ENCODE measurements around the gene DAND5.
"Not testable (repeated sequence)": the region's sequence is repeated elsewhere in the genome, so short reads cannot be mapped to it uniquely, and the experiment has no call there.

The DAND5 gene

DNA sequence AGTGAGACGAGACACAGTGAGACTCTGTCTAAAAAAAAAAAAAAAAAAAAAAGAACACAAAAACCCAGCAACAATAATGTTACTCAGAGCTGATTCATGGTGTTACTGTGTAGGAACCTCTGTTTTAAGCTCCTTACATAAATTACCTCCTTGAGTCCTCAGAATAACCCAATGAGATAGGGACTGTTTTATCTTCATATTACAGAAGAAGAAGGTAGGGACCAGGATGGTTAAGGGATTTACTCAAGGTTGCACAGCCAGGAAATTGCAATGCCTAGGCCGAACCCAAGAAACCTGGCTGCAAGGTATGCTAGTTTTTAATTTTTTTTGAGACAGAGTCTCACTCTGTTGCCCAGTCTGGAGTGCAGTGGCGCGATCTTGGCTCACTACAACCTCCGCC, 1.5 kb upstream of the DAND5 start:
- H3K4me1 ChIP-seq: peaks cover 3% of the 10 kb centered on the region
- DNase-seq (ENCODE audit: low spot score in 2 of 2): no peak
- H3K9me3 ChIP-seq: no peaks in the 10 kb centered on the region
- H3K36me3 ChIP-seq (replicated peaks): no peaks in the 10 kb centered on the region
- no peaks in the 10 kb centered on the region for H3K27me3 ChIP-seq (ENCODE audit: low read depth)
- in situ Hi-C loops (cut with MboI; ENCODE audit: low sequenced_read_pairs): no loop called here
- H3K4me3 ChIP-seq: no peak overlapping the region

DNA sequence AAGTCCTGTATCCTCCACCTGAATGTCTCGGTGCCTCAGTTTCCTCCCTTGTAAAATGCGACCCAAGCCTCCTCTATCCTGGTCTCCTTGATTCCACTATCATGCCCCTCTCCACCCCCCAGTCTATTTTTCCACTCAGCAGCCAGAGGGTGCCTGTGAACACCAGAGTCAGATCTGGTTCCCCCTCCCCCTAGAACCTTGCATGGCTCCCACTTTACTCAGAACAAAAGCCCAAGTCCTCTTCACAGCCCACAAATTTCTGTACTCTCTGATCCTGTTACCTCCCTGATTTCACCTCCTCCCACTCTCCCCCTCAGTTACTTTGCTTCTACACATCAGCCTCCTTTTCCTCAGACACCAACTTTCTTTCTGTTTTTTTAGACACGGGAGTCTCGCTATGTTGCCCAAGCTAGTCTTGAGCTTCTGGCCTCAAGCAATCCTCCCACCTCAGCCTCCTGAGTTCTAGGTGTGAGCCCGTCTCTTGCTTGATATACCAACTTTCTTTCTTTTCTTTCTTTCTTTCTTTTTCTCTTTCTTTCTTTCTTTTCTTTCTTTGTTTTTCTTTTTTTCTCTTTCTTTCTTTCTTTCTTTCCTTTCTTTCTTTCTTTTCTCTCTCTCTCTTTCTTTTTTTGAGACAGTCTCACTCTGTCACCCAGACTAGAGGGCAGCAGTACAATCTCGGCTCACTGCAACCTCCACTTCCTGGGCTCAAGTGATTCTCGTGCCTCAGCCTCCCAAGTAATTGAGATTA, 869 bp downstream of the DAND5 start:
- no peak for DNase-seq (ENCODE audit: low spot score in 2 of 2)
- Histone ChIP-seq H3K4me1 (peaks cover 3% of the 10 kb centered on the region), H3K4me3 (no peak overlapping the region), H3K9me3 (no peaks in the 10 kb centered on the region), H3K27me3 (ENCODE audit: low read depth) (no peaks in the 10 kb centered on the region), H3K36me3 (replicated peaks) (no peaks in the 10 kb centered on the region)
- in situ Hi-C loops (cut with MboI; ENCODE audit: low sequenced_read_pairs): loop anchor here (10.0 kb wide), 1 partner anchor 295 kb away; no protein-coding TSS in a partner anchor

DNA sequence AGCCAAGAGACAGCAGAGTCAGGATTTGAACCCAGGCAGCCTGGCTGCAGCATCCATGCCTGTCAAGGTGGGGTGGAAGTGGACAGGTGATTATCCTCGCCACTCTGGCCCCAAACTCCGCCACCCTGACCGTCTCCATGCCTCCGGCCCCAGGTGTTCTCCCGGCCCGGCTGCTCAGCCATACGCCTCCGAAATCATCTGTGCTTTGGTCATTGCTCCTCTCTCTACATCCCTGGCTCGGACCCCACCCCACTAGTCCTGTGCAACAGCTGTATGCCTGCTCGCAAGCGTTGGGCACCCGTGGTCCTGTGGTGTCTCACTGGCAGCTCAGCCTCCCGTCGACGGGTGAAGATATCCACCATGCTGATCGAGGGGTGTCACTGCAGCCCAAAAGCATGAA, 3.9 kb downstream of the DAND5 start:
- Histone ChIP-seq H3K27me3 (ENCODE audit: low read depth) (no peaks in the 10 kb centered on the region), H3K36me3 (replicated peaks) (no peaks in the 10 kb centered on the region), H3K4me3 (no peak overlapping the region), H3K4me1 (no peaks in the 10 kb centered on the region), H3K9me3 (no peaks in the 10 kb centered on the region)
- no peak for DNase-seq (ENCODE audit: low spot score in 2 of 2)
- in situ Hi-C loops (cut with MboI; ENCODE audit: low sequenced_read_pairs): loop anchor here (10.0 kb wide), 1 partner anchor 292 kb away; no protein-coding TSS in a partner anchor

DNA sequence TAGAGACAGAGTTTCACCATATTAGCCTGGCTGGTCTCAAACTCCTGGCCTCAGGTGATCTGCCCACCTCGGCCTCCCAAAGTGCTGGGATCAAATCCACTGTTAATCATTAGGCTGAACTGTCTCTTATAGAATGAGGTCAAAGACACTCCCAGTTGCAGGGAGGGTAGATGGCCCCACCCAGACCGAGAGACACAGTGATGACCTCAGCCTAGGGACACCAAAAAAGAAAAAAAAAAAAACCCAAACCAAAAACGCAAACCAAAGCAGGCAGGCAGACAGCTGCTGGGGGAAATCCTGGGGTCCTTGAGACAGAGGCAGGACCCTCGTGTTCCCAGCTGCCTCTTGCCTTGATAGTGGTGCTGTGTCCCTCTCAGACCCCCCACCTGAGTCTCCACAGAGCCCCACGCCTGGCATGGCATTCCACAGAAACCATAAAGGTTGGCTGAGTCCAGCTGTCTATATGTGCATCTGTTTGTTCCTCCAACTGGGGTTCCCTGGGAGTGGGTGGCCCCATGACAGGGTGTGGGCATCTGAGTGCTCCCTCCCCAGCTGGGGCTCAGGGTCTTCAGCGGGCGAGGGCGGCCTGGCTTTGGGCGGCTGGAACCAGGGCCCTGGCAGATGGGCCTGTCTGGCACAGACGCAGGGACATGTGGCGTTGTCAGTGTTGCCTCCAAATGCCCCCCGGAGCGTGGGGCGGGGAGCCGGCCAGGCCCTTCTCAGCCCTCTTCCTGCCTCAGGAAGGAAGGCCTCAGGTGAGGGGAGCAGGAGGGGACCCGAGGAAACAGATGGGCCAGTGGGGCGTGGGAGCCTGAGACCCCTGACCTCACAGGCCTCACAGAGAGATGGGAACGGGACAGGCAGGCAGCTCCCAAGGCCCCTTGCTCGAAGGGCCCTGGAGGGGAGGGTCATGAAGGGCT, 5.2 kb downstream of the DAND5 start:
- H3K36me3 ChIP-seq (replicated peaks): no peaks in the 10 kb centered on the region
- H3K4me1 ChIP-seq: no peaks in the 10 kb centered on the region
- in situ Hi-C loops (cut with MboI; ENCODE audit: low sequenced_read_pairs): loop anchor here (5.0 to 25.0 kb wide), 3 partner anchors 118 to 613 kb away; no protein-coding TSS in a partner anchor
- H3K9me3 ChIP-seq: no peaks in the 10 kb centered on the region
- no peak for DNase-seq (ENCODE audit: low spot score in 2 of 2)
- no peaks in the 10 kb centered on the region for H3K27me3 ChIP-seq (ENCODE audit: low read depth)
- H3K4me3 ChIP-seq: no peak overlapping the region

DNA sequence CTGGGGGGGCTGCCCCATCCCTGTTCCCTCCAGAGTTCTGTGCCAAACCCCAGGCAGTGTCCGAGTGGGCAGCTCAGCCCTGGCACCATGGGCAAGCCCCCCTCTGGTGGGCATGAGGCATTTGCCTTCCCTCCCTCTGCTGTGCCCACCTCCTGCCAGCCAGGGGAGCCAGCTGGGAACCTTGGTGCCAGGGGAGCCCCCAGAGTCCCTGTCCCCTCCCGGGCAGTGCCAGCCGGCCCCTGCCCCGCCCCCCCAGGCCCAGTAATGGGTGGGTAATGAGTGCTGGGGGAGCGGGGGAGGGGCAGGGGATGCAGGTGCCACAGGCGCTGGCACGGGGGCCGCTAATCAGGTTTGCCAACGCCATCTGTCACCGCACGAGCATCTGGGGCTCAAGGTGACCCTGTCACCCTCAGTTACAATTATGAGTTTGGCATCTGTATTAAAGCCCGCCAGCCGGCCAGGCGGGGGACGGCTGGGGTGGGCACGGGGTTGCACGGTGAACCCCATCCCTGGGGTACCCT, 5.9 kb downstream of the DAND5 start:
- DNase-seq (ENCODE audit: low spot score in 2 of 2): no peak
- H3K27me3 ChIP-seq (ENCODE audit: low read depth): no peaks in the 10 kb centered on the region
- no peaks in the 10 kb centered on the region for H3K4me1 ChIP-seq
- no peaks in the 10 kb centered on the region for H3K36me3 ChIP-seq (replicated peaks)
- H3K9me3 ChIP-seq: no peaks in the 10 kb centered on the region
- in situ Hi-C loops (cut with MboI; ENCODE audit: low sequenced_read_pairs): loop anchor here (5.0 to 25.0 kb wide), 3 partner anchors 117 to 612 kb away; no protein-coding TSS in a partner anchor
- no peak overlapping the region for H3K4me3 ChIP-seq

DNA sequence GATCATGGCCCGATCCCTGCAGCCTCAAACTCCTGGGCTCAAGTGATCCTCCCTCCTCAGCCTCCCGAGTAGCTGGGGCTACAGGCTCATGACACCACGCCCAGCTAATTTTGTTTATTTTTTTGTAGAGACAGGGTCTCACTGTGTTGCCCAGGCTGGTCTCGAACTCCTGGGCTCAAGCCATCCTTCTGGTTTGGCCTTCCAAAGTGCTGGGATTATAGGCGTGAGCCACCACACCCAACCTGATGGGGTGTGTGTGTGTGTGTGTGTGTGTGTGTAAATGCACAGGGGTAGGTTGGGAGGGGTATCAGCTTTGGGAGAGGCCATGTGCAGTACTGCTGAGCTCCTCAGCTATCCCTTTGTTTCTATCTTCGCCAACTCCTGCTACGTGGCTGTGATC, 6.7 kb downstream of the DAND5 start:
- H3K4me1 ChIP-seq; H3K27me3 ChIP-seq (ENCODE audit: low read depth); DNase-seq (ENCODE audit: low spot score in 2 of 2); H3K4me3 ChIP-seq; H3K36me3 ChIP-seq (replicated peaks); H3K9me3 ChIP-seq: not testable (repeated sequence)
- in situ Hi-C loops (cut with MboI; ENCODE audit: low sequenced_read_pairs): loop anchor here (5.0 to 25.0 kb wide), 3 partner anchors 116 to 611 kb away; no protein-coding TSS in a partner anchor

DNA sequence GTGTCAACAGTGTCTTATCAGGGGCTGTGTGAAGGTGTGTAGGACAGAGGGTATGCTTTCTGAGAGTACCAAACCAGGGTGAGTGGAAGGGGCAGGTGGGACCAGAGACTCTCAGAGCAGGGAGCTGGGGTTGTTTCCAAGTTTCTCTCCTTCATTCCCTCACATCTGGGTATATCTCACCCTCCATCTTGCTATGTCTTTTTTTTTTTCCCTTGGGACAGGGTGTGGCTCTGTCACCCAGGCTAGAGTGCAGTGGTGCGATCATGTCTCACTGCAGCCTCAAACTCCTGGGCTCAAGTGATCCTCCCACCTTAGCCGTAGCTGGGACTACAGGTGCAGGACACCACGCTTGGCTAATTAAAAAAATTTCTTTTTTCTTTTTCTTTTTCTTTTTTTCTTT, 10.6 kb downstream of the DAND5 start:
- Histone ChIP-seq H3K27me3 (ENCODE audit: low read depth) (no peaks in the 10 kb centered on the region), H3K36me3 (replicated peaks) (no peaks in the 10 kb centered on the region), H3K4me1 (peaks cover 5% of the 10 kb centered on the region; the same call in 1 of the 2 replicates), H3K9me3 (no peaks in the 10 kb centered on the region), H3K4me3 (no peak overlapping the region)
- in situ Hi-C loops (cut with MboI; ENCODE audit: low sequenced_read_pairs): loop anchor here (5.0 to 25.0 kb wide), 3 partner anchors 112 to 607 kb away; no protein-coding TSS in a partner anchor
- no peak for DNase-seq (ENCODE audit: low spot score in 2 of 2)

DNA sequence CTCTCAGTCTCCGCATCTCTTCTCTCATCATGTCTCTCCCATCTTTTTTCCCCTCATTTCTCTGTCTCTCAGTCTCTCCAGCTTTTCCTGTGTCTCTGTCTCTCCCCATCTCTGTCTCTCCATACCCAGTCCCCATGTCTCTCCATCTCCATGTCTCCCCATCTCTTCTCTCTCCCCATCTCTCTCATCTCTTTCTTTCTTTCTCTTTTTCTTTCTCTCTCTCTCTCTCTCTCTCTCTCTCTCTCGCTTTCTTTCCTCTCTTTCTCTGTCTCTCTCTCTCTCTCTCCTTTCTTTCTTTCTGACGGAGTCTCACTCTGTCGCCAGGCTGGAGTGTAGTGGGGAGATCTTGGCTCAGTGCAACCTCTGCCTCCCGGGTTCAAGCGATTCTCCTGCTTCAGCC, 13.3 kb downstream of the DAND5 start:
- Histone ChIP-seq H3K36me3 (replicated peaks) (no peaks in the 10 kb centered on the region), H3K9me3 (no peaks in the 10 kb centered on the region), H3K4me3 (no peak overlapping the region), H3K27me3 (ENCODE audit: low read depth) (no peaks in the 10 kb centered on the region), H3K4me1 (peaks cover 5% of the 10 kb centered on the region; the same call in 1 of the 2 replicates)
- in situ Hi-C loops (cut with MboI; ENCODE audit: low sequenced_read_pairs): loop anchor here (25.0 kb wide), 1 partner anchor 605 kb away; no protein-coding TSS in a partner anchor
- DNase-seq (ENCODE audit: low spot score in 2 of 2): no peak

DNA sequence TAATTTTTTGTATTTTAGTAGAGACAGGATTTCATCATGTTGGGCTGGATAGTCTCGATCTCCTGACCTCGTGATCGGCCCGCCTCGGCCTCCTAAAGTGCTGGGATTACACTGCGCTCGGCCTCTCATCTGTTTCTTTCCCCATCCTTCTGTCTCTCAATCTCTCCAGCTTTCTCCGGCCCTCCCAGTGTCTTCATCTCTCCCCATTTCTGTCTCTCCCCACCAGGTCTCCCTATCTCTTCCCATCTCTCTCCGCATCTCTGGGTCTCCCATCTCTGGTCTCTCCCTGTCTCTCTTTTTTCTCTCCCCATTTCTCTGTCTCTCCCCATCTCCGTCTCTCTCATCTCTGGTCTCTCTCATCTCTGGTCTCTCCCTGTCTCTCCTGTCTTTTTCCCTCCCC, 13.7 kb downstream of the DAND5 start:
- peak overlapping the region; percentile 22 for H3K4me3 ChIP-seq
- in situ Hi-C loops (cut with MboI; ENCODE audit: low sequenced_read_pairs): loop anchor here (25.0 kb wide), 1 partner anchor 604 kb away; no protein-coding TSS in a partner anchor
- H3K9me3 ChIP-seq: no peaks in the 10 kb centered on the region
- H3K36me3 ChIP-seq (replicated peaks): no peaks in the 10 kb centered on the region
- H3K27me3 ChIP-seq (ENCODE audit: low read depth): no peaks in the 10 kb centered on the region
- H3K4me1 ChIP-seq: peaks cover 5% of the 10 kb centered on the region; the same call in 1 of the 2 replicates
- no peak for DNase-seq (ENCODE audit: low spot score in 2 of 2)

DNA sequence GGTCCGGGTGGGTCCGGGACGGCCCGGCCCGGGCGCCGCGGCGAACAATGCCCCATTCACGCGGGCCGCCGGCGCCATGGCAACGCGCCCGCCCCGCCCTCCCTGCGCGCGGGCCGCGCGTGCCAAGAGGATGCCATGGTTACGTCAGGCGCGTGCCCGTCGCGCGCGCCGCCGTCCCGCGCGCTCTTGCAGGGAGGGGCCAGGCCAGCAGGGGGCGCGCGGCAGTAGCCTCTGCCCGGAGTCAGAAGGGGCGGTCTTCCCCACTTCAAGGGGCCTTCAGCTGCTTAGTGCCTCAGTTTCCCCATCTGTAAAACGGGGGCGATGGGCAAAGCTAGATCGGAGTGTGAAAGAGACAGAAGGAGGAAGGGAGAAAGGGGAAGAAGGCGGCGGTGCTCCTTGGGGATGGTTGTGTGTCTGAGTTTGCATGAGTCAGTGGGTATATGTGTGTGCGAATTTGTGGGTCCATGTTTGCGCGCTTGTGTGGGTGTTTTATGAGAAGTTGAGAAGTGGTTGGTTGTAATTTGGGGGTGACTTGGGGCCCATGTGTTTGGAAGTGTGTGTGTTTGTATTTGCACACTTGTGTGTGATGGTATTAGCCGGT, 14.3 kb downstream of the DAND5 start:
- DNase-seq (ENCODE audit: low spot score in 2 of 2): peak; percentile 51 to 82
- in situ Hi-C loops (cut with MboI; ENCODE audit: low sequenced_read_pairs): loop anchor here (25.0 kb wide), 1 partner anchor 604 kb away; no protein-coding TSS in a partner anchor
- Histone ChIP-seq H3K27me3 (ENCODE audit: low read depth) (no peaks in the 10 kb centered on the region), H3K9me3 (no peaks in the 10 kb centered on the region), H3K4me3 (peak overlapping the region; percentile 22), H3K36me3 (replicated peaks) (no peaks in the 10 kb centered on the region), H3K4me1 (peaks cover 5% of the 10 kb centered on the region; the same call in 1 of the 2 replicates)

DNA sequence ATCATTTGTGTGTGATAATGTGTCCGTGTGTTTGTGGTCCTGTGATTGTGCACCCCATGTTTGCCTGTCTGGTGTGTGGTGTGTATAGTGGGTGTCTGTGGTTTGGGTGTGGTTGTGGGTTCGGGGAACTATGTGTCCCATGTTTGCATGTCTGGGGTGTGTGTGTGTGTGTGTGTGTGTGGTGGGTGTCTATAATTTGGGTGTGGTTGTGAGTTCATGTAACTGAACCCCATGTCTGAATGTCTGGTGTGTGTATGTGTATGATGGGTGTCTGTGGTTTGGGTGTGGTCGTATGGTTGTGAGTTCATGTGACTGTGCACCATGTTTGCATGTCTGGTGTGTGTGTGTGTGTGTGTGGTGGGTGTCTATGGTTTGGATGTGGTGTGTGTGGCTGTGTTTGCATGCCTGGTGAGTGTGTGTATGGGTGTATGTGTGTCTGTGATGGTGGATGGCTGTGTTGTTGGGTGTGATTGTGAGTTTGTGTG, 14.8 kb downstream of the DAND5 start:
- in situ Hi-C loops (cut with MboI; ENCODE audit: low sequenced_read_pairs): loop anchor here (25.0 kb wide), 1 partner anchor 603 kb away; no protein-coding TSS in a partner anchor

DNA sequence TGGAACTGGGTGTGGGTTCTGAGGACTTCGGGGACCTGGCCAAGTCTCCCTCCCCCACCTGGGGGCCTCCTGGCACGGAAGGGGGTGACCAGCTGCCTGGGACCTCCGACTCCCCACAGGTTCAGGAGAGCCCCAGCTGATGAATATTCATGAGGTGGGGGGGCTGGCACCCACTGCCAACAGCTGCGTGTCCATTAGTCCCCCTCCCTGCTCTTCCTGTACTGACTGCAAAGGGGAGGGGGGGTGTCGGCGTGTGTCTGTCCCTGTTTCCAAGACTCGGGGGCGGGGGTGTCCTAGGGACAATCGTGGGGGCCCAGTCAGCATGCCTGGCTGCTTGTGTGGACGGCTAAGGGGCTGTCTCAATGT, 15.3 kb downstream of the DAND5 start:
- DNase-seq (ENCODE audit: low spot score in 2 of 2): no peak
- Histone ChIP-seq H3K4me3 (no peak overlapping the region), H3K27me3 (ENCODE audit: low read depth) (no peaks in the 10 kb centered on the region), H3K36me3 (replicated peaks) (no peaks in the 10 kb centered on the region), H3K4me1 (peaks cover 5% of the 10 kb centered on the region; the same call in 1 of the 2 replicates), H3K9me3 (no peaks in the 10 kb centered on the region)
- in situ Hi-C loops (cut with MboI; ENCODE audit: low sequenced_read_pairs): loop anchor here (5.0 to 25.0 kb wide), 2 partner anchors 73 to 603 kb away; no protein-coding TSS in a partner anchor

More for the DNA sequence above, 14.8 kb downstream of the DAND5 start:
- DNase-seq (ENCODE audit: low spot score in 2 of 2): no peak
- no peaks in the 10 kb centered on the region for H3K36me3 ChIP-seq (replicated peaks)
- H3K9me3 ChIP-seq: no peaks in the 10 kb centered on the region
- peaks cover 5% of the 10 kb centered on the region; the same call in 1 of the 2 replicates for H3K4me1 ChIP-seq
- no peaks in the 10 kb centered on the region for H3K27me3 ChIP-seq (ENCODE audit: low read depth)
- no peak overlapping the region for H3K4me3 ChIP-seq
